PFSK-1 (cell line): Measurements from ENCODE around the gene TNPO3.

Experiments used
- POLR2AphosphoS5 ChIP-seq: IDR thresholded peaks from 2 replicates; pipeline ENCODE4 v1.6.1; 2012; ENCODE audit warnings: low read depth, mild to moderate bottlenecking, control low read depth, low read length, moderate library complexity
- SIN3A ChIP-seq: IDR thresholded peaks from 2 replicates; pipeline ENCODE4 v1.6.1; 2012; ENCODE audit warnings: mild to moderate bottlenecking, low read length, moderate library complexity, borderline replicate concordance; ENCODE audit not compliant: insufficient read depth
- TAF1 ChIP-seq: IDR thresholded peaks from 2 replicates; pipeline ENCODE4 v1.6.1; 2012; ENCODE audit warnings: low read length, control low read depth, borderline replicate concordance; ENCODE audit not compliant: insufficient read depth
- TF ChIP-seq, protein P1 (sequence below), 2 experiments: IDR thresholded peaks; 2 replicates each; pipeline versions ENCODE4 v1.6.1 to v1.8.0; 2011 to 2012; ENCODE audit warnings: low read depth in 2 of 2, low read length in 2 of 2, control low read depth in 1 of 2, inconsistent platforms in 1 of 2, mild to moderate bottlenecking in 1 of 2, moderate library complexity in 1 of 2; ENCODE audit not compliant: insufficient read depth in 1 of 2

DNA sequence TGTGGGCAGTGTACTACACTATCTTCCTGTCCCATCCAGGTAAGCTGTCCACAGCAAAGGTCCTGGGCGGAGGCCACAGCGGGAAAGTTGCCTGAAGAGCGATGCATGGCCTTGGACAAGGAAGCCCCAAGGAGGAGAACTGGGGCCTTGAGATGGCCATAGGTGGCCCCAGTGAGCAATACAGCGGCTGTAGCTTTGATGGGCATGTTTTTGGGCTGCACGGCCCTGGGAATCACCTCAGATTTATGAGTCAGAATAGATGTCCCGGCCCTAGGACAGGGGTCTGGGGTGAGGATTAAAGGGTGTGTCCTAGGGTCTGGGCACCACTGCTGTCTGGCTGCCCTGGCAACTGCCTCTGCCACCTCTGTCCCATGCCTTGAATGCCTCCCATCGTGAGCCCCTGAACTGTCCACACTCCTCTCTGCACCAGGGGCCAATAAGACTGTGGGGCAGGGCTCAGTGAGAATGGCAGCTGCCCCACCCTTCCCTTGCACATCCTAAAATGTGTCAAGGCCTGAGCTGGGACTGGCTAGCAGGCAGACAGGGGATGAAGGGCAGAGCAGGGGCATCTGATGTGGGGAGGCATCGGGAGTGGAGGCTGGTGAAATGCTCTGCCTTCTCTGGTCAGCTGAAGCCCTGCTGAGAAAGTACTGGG, 126.6 kb downstream of the TNPO3 start:
- TF ChIP-seq TAF1 (no peak), POLR2AphosphoS5 (no peak), SIN3A (no peak)
- TF ChIP-seq, protein P1, sequence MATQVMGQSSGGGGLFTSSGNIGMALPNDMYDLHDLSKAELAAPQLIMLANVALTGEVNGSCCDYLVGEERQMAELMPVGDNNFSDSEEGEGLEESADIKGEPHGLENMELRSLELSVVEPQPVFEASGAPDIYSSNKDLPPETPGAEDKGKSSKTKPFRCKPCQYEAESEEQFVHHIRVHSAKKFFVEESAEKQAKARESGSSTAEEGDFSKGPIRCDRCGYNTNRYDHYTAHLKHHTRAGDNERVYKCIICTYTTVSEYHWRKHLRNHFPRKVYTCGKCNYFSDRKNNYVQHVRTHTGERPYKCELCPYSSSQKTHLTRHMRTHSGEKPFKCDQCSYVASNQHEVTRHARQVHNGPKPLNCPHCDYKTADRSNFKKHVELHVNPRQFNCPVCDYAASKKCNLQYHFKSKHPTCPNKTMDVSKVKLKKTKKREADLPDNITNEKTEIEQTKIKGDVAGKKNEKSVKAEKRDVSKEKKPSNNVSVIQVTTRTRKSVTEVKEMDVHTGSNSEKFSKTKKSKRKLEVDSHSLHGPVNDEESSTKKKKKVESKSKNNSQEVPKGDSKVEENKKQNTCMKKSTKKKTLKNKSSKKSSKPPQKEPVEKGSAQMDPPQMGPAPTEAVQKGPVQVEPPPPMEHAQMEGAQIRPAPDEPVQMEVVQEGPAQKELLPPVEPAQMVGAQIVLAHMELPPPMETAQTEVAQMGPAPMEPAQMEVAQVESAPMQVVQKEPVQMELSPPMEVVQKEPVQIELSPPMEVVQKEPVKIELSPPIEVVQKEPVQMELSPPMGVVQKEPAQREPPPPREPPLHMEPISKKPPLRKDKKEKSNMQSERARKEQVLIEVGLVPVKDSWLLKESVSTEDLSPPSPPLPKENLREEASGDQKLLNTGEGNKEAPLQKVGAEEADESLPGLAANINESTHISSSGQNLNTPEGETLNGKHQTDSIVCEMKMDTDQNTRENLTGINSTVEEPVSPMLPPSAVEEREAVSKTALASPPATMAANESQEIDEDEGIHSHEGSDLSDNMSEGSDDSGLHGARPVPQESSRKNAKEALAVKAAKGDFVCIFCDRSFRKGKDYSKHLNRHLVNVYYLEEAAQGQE (IDR thresholded peaks at IDR 0.05; ENCODE audit: insufficient read depth in 1 of 2, low read depth in 2 of 2, low read length in 2 of 2): no peak
